ENCODE data around the gene BMP10.
"Not testable (repeated sequence)": the region's sequence is repeated elsewhere in the genome, so short reads cannot be mapped to it uniquely, and the experiment has no call there.

BMP10 gene

GRCh38 chr2:68871159-68871764 is at the start of gene BMP10:
Gene BMP10 (minus strand): TSS chr2:68871397. CDS start chr2:68871358, 39 bp downstream.
- DNase-seq, result no peak

- no peak for DNase-seq
Observed at GRCh38 chr2:68920481-68921170, 49.4 kb upstream of the BMP10 start.

- DNase-seq, result no peak
Observed at GRCh38 chr2:68918497-68918896, 47.3 kb upstream of the BMP10 start.

- DNase-seq, result no peak
Observed at GRCh38 chr2:68917034-68917718, 46.0 kb upstream of the BMP10 start.

- no peak for DNase-seq
Observed at GRCh38 chr2:68916226-68916625, 45.0 kb upstream of the BMP10 start.

GRCh38 chr2:68915393-68915792 is 44.2 kb upstream of the BMP10 start:
- DNase-seq, result no peak

GRCh38 chr2:68913359-68913758 is 42.2 kb upstream of the BMP10 start:
- DNase-seq, result no peak

- DNase-seq, result no peak
Observed at GRCh38 chr2:68912732-68913131, 41.5 kb upstream of the BMP10 start.

GRCh38 chr2:68912111-68912510 is 40.9 kb upstream of the BMP10 start:
- no peak for DNase-seq

GRCh38 chr2:68911709-68912108 is 40.5 kb upstream of the BMP10 start:
- no peak for DNase-seq

- no peak for DNase-seq
Observed at GRCh38 chr2:68911246-68911645, 40.0 kb upstream of the BMP10 start.

GRCh38 chr2:68909793-68910674 is 38.8 kb upstream of the BMP10 start:
- DNase-seq, result no peak

GRCh38 chr2:68908392-68908970 is 37.3 kb upstream of the BMP10 start:
- no peak for DNase-seq

GRCh38 chr2:68907920-68908253 is 36.7 kb upstream of the BMP10 start:
- no peak for DNase-seq

- DNase-seq, result no peak
Observed at GRCh38 chr2:68907232-68907919, 36.2 kb upstream of the BMP10 start.

- no peak for DNase-seq
Observed at GRCh38 chr2:68906716-68907115, 35.5 kb upstream of the BMP10 start.

GRCh38 chr2:68905116-68905515 is 33.9 kb upstream of the BMP10 start:
- DNase-seq, result no peak

GRCh38 chr2:68901561-68901960 is 30.4 kb upstream of the BMP10 start:
- DNase-seq, result no peak

- DNase-seq, result no peak
Observed at GRCh38 chr2:68901199-68901514, 30.0 kb upstream of the BMP10 start.

- no peak for DNase-seq
Observed at GRCh38 chr2:68900496-68901198, 29.4 kb upstream of the BMP10 start.

GRCh38 chr2:68895981-68896380 is 24.8 kb upstream of the BMP10 start:
- not testable (repeated sequence) for DNase-seq

GRCh38 chr2:68889500-68889899 is 18.3 kb upstream of the BMP10 start:
- DNase-seq, result no peak

Measured in NCI-H2081 treated with DMSO at 0.1 percent for 48 hours (cell line).